ENCODE data around the gene BHLHE40.
"Not testable (repeated sequence)": the region's sequence is repeated elsewhere in the genome, so short reads cannot be mapped to it uniquely, and the experiment has no call there.

Gene BHLHE40

DNA sequence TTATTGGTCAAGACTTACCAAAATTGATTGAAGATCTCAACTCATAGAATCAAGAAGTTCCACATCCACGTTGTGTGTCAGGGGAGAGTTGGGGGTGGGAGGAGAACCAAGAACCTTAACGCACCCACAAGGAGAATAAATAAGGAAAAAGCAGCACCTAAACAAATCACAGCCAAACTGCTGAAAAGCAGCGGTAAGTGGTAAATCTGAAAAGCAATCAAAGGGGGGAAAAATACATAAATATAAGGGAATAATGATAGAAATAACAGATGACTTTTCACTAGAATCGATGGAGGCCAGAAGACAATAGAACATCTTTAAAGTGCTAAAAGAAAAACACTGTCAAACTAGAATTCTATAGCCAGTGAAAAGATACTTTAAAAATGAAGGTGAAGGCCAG, 20.1 kb upstream of the BHLHE40 start:
- DNase-seq (ENCODE audit: low read depth in 2 of 3, low spot score in 1 of 3), result no peak

DNA sequence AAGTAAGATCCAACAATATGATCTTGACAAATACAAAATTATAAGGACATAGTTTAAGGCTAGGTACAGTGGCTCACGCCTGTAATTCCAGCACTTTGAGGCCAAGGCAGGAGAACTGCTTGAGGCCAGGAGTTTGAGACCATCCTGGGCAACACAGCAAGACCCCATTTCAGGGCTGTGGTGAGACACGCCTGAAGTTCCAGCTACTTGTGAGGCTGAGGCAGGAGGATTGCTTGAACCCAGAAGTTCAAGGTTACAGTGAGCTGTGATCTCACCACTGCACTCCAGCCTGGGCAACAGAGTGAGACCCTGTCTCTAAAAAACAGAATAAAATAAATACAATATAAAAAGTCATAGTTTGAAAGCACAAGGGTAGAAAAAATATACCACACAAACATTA, 17.4 kb upstream of the BHLHE40 start:
- DNase-seq (ENCODE audit: low read depth in 2 of 3, low spot score in 1 of 3), result not testable (repeated sequence)

DNA sequence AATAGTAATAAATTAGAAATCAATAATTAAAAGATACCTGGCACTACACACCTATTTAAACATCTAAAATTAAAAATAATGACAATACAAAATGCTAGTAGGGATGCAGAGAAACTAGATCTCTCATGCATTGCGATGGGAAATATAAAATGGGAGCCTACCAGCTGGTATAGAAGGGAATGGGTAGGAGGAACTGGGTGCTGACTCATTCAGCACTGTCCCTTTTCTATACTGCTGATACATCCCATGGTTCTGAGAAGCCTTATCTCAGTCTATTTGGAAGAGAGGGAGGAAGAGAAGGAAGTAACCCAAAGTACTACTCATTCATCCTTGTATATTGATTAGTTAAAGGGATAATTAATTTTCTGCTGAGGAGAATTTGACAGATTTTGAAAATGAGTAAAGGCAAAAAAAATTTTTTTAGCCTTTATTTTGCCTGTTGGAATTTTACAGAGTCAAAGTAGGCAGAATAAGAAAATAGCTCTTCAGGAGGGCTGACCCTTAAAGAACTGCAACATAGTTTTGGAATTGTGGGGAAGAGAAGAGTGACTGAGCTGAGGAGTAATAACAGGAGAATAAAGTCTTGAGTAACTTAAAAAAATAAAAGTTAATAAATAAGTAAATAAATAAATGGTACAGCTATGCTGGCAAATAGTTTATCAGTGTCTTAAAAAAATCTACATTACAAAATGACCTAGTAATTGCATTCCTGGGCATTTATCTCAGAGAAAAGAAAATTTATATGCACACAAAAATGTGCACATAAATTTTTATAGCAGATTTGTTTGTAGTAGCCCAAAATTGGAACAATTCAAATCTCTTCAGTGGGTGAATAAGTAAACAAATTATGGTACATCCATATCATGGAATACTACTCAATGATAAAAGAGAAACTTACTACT, 15.3 kb upstream of the BHLHE40 start:
- DNase-seq (ENCODE audit: low read depth in 2 of 3, low spot score in 1 of 3), result no peak

DNA sequence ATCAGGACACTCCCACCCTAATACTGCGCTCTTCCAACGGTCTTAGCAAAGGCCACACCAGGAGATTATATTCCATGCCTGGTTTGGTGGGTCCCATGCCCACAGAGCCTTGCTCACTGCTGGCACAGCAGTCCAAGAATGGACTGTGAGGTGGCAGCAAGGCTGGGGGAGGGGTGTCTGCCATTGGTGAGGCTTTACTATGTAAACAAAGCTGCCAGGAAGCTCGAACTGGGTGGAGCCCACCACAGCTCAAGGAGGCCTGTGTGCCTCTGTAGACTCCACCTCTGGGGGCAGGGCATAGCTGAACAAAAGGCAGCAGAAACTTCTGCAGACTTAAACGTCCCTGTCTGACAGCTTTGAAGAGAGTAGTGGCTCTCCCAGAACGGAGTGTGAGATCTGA, 13.2 kb upstream of the BHLHE40 start:
- DNase-seq (ENCODE audit: low read depth in 2 of 3, low spot score in 1 of 3), result not testable (repeated sequence)

DNA sequence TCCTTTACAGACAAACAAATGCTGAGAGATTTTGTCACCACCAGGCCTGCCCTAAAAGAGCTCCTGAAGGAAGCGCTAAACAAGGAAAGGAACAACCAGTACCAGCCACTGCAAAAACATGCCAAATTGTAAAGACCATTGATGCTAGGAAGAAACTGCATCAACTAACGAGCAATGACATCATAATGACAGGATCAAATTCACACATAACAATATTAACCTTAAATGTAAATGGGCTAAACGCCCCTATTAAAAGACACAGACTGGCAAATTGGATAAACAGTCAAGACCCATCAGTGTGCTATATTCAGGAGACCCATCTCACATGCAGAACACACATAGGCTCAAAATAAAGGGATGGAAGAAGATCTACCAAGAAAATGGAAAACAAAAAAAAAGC, 11.6 kb upstream of the BHLHE40 start:
- DNase-seq (ENCODE audit: low read depth in 2 of 3, low spot score in 1 of 3), result not testable (repeated sequence)

DNA sequence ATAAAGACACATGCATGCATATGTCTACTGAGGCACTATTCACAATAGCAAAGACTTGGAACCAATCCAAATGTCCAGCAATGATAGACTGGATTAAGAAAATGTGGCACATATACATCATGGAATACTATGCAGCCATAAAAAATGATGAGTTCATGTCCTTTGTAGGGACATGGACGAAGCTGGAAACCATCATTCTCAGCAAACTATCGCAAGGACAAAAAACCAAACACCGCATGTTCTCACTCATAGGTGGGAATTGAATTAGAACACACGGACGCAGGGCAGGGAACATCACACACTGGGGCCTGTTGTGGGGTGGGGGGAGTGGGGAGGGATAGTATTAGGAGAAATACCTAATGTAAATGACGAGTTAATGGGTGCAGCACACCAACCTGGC, 7.8 kb upstream of the BHLHE40 start:
- not testable (repeated sequence) for DNase-seq (ENCODE audit: low read depth in 2 of 3, low spot score in 1 of 3)

DNA sequence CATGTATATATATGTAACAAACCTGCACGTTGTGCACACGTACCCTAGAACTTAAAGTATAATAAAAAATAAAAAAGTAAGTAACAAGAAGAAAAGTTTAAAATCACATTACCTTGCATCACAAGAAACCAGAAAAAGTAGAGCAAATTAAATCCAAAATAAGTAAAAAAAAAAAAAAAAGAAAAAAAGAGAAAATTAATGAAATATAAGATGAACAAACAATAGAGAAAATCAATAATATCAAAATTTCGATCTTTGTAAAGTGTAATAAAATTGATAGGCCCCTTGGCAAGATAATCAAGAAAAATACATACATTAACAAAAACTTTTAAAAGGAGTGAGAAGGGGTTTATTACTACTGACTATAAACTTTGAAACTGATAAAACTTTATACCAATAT, 7.4 kb upstream of the BHLHE40 start:
- no peak for DNase-seq (ENCODE audit: low read depth in 2 of 3, low spot score in 1 of 3)

DNA sequence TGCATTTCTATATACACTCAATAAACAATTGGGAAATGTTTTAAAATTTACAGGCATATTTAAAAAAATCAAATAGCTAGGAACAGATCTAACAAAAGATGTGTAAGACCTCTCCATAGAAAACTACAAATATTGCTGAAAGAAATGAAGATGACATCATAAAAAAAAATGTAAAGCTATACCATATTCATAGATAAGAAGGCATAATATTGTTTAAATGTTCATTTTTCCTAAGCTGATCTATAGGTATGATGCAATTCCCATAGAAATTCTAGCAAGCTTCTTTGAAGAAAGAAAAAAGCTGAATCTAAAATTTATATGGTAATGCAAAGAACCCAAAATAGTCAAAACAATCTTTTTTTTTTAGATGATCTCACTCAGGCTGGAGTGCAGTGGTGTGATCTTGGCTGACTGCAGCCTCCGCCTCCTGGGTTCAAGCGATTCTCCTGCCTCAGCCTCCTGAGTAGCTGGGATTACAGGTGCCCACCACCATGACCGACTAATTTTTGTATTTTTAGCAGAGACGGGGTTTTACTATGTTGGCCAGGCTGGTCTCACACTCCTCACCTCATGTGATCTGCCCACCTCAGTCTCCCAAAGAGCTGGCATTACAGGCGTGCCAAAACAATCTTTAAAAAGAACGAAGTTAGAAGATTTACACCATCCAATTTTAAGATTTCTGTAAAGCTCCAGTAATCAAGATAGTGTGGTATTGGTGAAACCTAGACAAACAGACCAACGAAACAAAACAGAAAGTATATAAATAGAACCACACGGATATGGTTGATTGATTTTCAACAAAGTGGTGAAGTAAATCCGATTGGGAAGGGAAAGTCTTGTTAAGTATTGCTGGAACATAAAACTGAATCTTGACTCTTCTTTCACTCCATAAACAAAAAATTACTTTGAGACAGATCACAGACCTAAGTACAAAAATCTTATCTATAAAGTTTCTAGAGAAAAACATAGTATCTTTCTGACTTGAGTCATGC, 6.3 kb upstream of the BHLHE40 start:
- DNase-seq (ENCODE audit: low read depth in 2 of 3, low spot score in 1 of 3), result no peak

DNA sequence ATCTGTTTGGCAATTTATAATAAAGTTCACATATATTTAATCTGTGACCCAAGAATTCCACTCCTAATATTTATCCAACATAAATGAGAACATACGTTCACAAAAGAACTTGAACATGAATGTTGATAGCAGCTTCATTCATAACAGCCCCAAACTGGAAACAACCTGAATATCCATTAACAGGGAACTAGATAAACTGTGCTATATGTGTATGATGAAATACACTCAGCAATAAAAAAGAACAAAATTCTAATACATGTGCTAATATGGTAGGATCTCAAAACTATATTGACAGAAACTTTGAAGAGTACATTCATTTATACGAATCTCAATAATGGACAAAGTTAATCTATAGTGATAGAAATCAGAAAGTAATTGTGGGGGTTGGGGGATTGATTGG, 5.1 kb upstream of the BHLHE40 start:
- no peak for DNase-seq (ENCODE audit: low read depth in 2 of 3, low spot score in 1 of 3)

DNA sequence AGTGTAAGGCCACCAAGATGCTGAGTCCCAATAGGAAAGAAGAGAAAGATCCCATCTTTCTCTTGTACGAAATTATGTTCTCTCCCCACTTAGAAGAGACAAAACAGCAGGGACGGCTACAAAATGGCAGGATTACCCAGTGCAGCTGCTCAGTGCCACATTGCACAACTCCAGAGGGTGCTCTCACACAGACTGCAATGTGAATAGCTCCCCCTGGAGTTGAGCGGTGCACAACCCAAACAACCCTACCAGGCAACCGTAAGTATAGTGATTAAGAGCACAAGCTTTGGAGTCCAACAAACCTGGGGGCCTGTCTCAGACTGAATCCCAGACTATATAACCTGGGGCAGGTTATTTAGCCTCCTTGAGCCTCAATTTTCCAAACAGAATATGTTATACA, 3.1 kb upstream of the BHLHE40 start:
- DNase-seq (ENCODE audit: low read depth in 2 of 3, low spot score in 1 of 3), result peak; percentile 54 to 70 (median 68)

DNA sequence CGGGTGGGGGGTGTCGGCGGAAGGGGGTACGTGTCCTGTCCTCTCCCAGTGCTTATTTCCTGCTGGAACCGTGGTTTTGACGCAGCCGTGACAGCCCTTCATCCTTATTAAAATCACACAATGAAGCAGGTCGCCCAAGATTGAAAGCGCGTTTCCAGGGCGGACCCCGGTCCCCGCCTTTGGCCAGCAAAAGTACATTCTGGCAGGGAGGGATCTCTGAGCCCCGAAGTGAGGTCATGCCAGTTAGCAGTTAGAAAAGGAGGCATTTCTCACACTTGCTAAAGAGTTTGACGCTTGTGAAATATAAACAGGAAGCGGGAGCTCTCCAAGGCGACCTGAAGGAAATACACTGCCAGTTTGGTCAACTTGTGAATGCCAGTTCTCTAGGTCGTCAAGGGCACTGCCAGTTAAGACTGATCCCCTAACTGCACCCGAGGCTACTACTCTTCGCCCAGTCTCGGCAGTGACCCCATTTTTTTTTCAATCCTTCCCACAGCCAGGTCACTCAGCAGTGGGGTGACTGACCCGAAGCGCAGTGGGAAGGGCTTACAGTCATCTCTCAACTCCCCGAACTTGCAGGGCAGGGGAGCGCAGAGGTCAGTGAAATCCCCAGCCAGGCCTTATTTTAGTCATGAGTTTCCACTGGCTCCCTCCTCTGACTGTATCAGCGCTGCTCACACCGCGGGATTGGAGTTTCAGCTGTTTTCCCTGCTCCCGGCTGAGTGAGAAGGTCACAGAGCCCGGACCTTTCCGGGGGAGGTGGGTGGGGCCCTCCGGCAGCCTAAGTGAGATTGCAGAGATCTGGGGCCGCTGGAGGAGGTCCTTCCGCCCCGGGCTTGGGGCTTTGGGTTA, 2.0 kb upstream of the BHLHE40 start:
- DNase-seq (ENCODE audit: low read depth in 2 of 3, low spot score in 1 of 3), result peak; percentile 68 to 80 (median 80)

DNA sequence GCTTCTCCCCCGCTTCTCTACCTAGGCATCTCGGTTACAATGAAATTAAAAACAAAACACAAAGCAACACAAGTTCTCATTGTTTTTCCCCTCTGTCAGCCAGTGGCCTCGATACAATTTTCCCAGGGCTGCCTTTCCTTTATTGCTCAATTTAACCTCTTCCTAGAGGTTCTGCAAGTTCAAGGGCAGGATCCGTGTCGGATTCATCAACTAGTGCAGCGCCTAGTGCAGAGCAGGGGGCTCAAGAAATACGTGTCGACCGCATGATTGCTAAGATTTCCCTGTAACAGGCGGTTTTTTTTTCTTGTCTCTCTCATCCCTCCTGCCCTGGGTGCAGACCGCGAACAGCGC, 1.4 kb upstream of the BHLHE40 start:
- peak in 1 of 3 donors; percentile 31 for DNase-seq (ENCODE audit: low read depth in 2 of 3, low spot score in 1 of 3)

DNA sequence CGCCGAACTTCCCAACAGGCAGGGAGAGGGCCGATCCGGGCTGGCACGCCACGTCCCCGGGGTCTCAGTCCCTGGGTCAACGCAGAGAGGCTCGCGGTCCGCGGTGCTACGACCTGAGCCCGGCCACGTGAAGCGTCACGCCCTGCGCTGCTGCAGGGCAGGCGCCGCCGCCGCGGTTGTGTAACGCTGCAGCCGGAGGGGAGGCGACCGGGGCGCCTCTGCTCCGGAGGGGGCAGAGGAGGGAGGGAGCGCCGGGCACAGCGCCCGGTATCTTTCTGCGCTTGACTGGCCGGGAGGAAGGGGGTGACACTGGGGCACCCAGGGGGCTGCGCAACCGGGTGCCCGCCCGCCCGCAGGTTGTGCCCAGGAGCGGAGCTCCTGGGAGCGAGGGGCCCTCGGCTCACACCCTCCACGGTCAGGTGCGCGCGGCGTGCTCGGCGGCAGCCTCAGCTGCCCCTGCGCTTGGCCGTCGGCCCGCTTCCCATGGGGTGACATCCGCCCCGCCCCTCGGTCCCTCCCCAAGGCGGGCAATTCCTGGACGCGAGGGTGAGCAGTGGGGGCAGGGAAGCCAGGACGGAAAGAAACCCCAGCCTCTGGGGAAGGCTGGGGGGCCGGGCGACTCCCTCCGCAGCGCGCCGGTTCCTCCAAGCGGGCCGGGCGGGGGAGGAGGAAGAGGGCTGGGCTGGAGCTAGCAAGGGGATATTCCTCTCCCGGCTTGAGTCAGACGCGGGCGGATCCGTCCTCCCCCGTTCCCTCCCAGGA, 852 bp upstream of the BHLHE40 start:
- peak; percentile 86 to 94 (median 93) for DNase-seq (ENCODE audit: low read depth in 2 of 3, low spot score in 1 of 3)

DNA sequence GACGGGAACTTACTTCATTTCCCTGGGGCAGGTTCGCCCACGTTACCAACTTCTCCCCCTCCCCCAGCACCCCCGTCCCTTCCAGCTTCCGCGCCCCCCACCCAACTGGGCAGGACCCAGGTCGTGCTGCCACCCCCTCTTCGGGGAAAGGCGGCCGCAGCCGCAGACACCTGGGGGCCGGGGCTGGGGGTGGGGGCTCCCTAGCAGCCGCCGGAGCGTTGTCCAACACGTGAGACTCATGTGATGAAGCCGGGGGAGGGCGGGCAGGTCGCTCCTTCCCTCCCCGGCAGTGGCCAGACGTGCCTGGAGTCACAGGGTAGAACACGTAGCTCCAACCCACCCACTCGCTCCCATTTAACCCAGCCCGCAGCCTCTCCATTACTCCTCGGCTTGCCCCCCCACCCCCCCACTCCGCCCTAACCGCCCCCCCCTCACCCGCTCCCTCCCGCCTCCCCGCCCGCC, 240 bp upstream of the BHLHE40 start:
- peak; percentile 90 to 97 (median 96) for DNase-seq (ENCODE audit: low read depth in 2 of 3, low spot score in 1 of 3)

DNA sequence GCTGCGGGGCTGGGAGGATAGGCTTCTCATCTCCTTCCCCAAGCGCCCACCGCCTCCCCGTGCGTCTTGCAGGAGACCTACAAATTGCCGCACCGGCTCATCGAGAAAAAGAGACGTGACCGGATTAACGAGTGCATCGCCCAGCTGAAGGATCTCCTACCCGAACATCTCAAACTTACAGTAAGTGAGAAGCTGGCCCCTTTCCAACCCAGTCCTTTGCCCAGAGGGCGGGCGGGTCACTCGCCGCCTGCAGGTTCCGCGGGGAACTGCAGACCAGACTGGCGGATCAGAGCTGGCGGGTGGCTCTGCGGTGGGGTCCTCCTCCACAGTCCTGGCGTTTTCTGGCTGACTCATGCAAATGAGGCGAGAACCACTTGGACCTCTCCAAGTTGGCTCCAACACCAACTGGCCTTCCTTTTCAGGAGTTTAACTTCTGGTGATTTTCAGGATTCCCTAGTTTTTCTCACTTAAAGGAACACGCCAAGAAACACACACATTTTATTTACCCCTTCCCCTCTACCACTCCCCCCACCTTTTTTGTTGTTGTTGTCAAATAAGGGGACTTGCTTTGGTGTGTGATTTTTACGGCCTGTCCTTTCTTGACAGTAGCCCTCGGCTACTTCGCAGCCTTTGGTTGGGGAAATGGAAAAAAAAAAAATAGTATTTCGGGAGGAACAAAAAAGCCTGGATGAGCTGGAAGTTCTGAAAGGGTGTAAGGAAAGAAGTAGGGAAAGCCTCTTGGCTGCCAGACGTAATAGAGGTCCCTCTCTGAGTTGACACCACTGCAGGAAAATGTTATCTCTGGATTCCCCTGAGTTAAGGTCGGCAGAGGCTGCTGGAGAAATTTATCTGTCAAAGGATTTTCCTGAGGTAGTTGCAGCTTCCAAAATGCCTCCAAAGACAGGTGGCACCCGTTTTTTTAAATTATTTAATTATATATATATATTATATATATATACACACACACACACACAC, 1.3 kb downstream of the BHLHE40 start:
- DNase-seq (ENCODE audit: low read depth in 2 of 3, low spot score in 1 of 3), result peak; percentile 88 to 97 (median 89)

DNA sequence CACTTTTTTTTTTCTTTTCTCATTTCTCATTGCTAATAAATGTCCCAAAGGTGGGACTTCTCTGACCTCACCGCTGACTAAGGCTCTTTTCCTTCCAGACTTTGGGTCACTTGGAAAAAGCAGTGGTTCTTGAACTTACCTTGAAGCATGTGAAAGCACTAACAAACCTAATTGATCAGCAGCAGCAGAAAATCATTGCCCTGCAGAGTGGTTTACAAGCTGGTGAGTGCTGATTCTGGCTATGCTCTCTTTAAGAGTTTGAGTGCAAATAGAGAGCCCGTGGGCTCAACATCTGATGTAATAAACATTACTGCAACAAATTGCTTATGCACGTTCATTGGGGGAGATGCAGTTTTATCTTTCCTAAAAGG, 2.0 kb downstream of the BHLHE40 start:
- DNase-seq (ENCODE audit: low read depth in 2 of 3, low spot score in 1 of 3), result no peak

DNA sequence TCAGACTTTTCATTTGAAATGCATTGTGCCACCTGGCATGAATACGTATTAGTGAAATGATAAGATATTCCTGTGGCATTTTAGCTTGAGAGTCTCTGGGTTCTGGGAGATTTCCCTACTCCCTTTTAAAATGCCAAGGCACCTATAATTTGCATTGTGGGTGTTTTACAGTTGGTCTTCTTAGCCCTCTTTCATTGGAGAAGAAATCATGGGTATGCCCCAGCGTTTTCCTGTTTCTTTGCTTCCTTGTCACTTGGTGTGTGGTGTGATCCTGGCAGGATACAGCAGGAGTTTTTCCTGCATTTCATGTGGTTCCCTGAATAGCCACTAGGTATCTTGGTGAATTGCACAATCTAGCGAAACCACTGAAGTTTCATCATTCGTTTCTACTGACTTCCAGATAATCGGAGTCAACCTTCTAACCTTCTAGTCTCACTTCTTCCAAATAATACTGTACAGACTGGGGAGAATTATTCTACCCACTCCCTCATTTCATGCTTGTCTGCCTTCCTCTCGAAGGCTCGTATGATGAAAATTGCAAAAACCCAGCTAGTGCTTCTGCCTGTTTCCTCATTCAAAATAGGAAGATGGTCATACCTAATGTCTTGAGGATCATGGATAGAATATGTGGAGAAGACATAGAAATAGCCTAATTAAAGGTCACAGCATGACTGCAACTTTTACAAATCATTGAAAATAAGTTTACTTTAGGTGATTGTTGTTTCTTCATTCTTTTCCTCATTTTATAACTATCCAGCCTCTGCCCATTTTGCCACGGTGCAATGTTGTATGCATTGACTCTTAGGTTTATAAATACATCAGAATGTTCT, 2.6 kb downstream of the BHLHE40 start:
- no peak for DNase-seq (ENCODE audit: low read depth in 2 of 3, low spot score in 1 of 3)

Data from stimulated activated CD4-positive, alpha-beta T cell treated with anti-CD3 and anti-CD28 coated beads, Interleukin-12 subunit alpha, Interleukin-12 subunit beta, amount 100 ng/mL, for 48 hours (primary cell).